HepG2 (cell line): Measurements from ENCODE around the gene DNAI2. TPM values are rescaled to one million over a fixed set of nuclear protein-coding genes. Genes with fewer than 3 reads are reported as not detected.

Source experiments
- ATAC-seq: fragments of 200-7000 bp; cut with Tn5 transposase; 3 replicates; pipeline ENCODE4 v1.9.1; 2020; ENCODE audit warnings: mild to moderate bottlenecking, moderate library complexity
- BruUV-seq: library from RNA; stranded (reverse); fragments of 400-500 nt; replicated peaks from 2 replicates; lab custom pipeline; 2021; lab: Mats Ljungman, UMichigan
- CTCF ChIA-PET: fragments of 300-600 bp; formaldehyde crosslinking; extraction: SDS; loops from one replicate; lab custom pipeline; 2021; ENCODE audit warnings: low total read pairs, inconsistent platforms, low intra/inter-chr PET ratio; lab: Yijun Ruan, JAX
- POLR2A ChIA-PET: fragments of 350-600 bp; sonication (Branson Sonifier 250); formaldehyde crosslinking; loops from one replicate; lab custom pipeline; 2020; ENCODE audit warnings: antibody characterized with exemption, inconsistent platforms; lab: Yijun Ruan, JAX
- DNase-seq: peaks from one replicate; pipeline ENCODE4 v3.0.0-alpha.2; 2015; ENCODE audit warnings: low spot score
- FAIRE-seq: peaks from 3 replicates; lab custom pipeline; 2011; peaks lifted over from hg19 to GRCh38; lab: Jason Lieb, UNC
- H2AFZ ChIP-seq: one replicate; pipeline ENCODE4 v1.6.1; 2011; ENCODE audit warnings: low read length, inconsistent platforms
- H3K27ac ChIP-seq: fragments of 300-600 bp; 3 replicates; pipeline ENCODE4 v1.8.0; 2011; ENCODE audit warnings: mixed run types, mild to moderate bottlenecking, mixed read lengths, low read length, inconsistent platforms; ENCODE audit not compliant: insufficient read depth; ENCODE audit errors: extremely low read length
- H3K27me3 ChIP-seq, 2 experiments: fragments of 200-600 bp in 1 of 2; 2 replicates in 1 of 2; 3 replicates in 1 of 2; pipeline versions ENCODE4 v1.6.0 to v1.8.0; 2011; ENCODE audit warnings: low read length in 2 of 2, mild to moderate bottlenecking in 2 of 2, moderate library complexity in 2 of 2, inconsistent platforms in 1 of 2; ENCODE audit not compliant: insufficient read depth in 2 of 2, control insufficient read depth in 1 of 2
- H3K36me3 ChIP-seq, 2 experiments: fragments of 200-600 bp in 1 of 2; replicated peaks in 1 of 2; 2 replicates in 1 of 2; 3 replicates in 1 of 2; pipeline versions ENCODE4 v1.5.1 to v1.8.0; 2011; ENCODE audit warnings: low read length in 2 of 2, inconsistent platforms in 1 of 2; ENCODE audit not compliant: insufficient read depth in 2 of 2, control insufficient read depth in 1 of 2
- H3K4me1 ChIP-seq: 2 replicates; pipeline ENCODE4 v1.5.1; 2012; ENCODE audit warnings: low read length, inconsistent platforms; ENCODE audit not compliant: insufficient read depth
- H3K4me2 ChIP-seq: 2 replicates; pipeline ENCODE4 v1.6.0; 2011; ENCODE audit warnings: low read depth, low read length, inconsistent platforms
- H3K4me3 ChIP-seq, 3 experiments: fragments of 200-600 bp in 1 of 3; sonication (generic), shearing (Covaris generic) in 1 of 3; replicated peaks in 1 of 3; 2 replicates each; pipeline ENCODE4 v1.5.1; 2011 to 2016; ENCODE audit warnings: low read length in 3 of 3, inconsistent platforms in 2 of 3, low read depth in 2 of 3, mild to moderate bottlenecking in 2 of 3, control low read depth in 1 of 3, mixed read lengths in 1 of 3; ENCODE audit not compliant: insufficient read depth in 1 of 3
- H3K79me2 ChIP-seq: one replicate; pipeline ENCODE4 v1.6.1; 2011; ENCODE audit warnings: low read length, inconsistent platforms; ENCODE audit not compliant: insufficient read depth
- H3K9ac ChIP-seq: 2 replicates; pipeline ENCODE4 v1.6.0; 2011; ENCODE audit warnings: mild to moderate bottlenecking, low read depth, low read length, inconsistent platforms; ENCODE audit not compliant: insufficient read depth
- H3K9me3 ChIP-seq: 2 replicates; pipeline ENCODE4 v1.5.1; 2012; ENCODE audit warnings: mild to moderate bottlenecking, low read length
- H4K20me1 ChIP-seq: 2 replicates; pipeline ENCODE4 v1.6.0; 2011; ENCODE audit warnings: inconsistent platforms, mild to moderate bottlenecking, low read length, moderate library complexity; ENCODE audit not compliant: insufficient read depth
- GATAD1 ChIP-seq: IDR thresholded peaks from 2 replicates; pipeline ENCODE4 v1.6.1; 2016; ENCODE audit warnings: missing genetic modification reagents, missing compliant biosample characterization
- GATAD2A ChIP-seq: IDR thresholded peaks from 2 replicates; pipeline ENCODE4 v1.6.1; 2016
- HMG20A ChIP-seq: IDR thresholded peaks from 2 replicates; pipeline ENCODE4 v1.6.1; 2016; ENCODE audit warnings: borderline replicate concordance
- XBP1 ChIP-seq: sonication (generic); formaldehyde crosslinking; IDR thresholded peaks from 2 replicates; pipeline ENCODE4 v1.5.0; 2020; ENCODE audit warnings: missing genetic modification reagents
- ZNF224 ChIP-seq: sonication (generic); formaldehyde crosslinking; IDR thresholded peaks from 2 replicates; pipeline ENCODE4 v1.5.0; 2020; ENCODE audit warnings: mild to moderate bottlenecking, missing genetic modification reagents
- ZNF569 ChIP-seq: sonication (generic); formaldehyde crosslinking; IDR thresholded peaks from 2 replicates; pipeline ENCODE4 v1.5.0; 2020; ENCODE audit warnings: mild to moderate bottlenecking, missing genetic modification reagents, moderate library complexity, borderline replicate concordance
- ZNF724P ChIP-seq: sonication (generic); formaldehyde crosslinking; IDR thresholded peaks from 2 replicates; pipeline ENCODE4 v1.8.0; 2022; ENCODE audit warnings: missing genetic modification reagents, borderline replicate concordance
- ZSCAN31 ChIP-seq: sonication (generic); formaldehyde crosslinking; IDR thresholded peaks from 2 replicates; pipeline ENCODE4 v1.5.0; 2020; ENCODE audit warnings: low read depth, mild to moderate bottlenecking, missing genetic modification reagents
- WGBS: methylation state at CpG from one replicate; pipeline ENCODE4 v1.1.6; 2017; ENCODE audit warnings: low lambda C conversion rate; 5-methylcytosine and 5-hydroxymethylcytosine counted together
- in situ Hi-C: cut with HindIII; loops from 2 replicates; pipeline ENCODE4 v1.10.0; 2017; ENCODE audit warnings: low pct_unique_long_range_greater_than_20kb; ENCODE audit not compliant: extremely low pct_ligation_motif_present
- intact Hi-C: fragments of 100-400 bp; cut with micrococcal nuclease; formaldehyde crosslinking; loops from one replicate; pipeline ENCODE4 v1.10.0; 2022; ENCODE audit not compliant: unreplicated experiment
- polyA plus RNA-seq, 8 experiments: library from polyadenylated mRNA; depleted of rRNA in 3 of 8; stranded (reverse) in 7 of 8; unstranded in 1 of 8; fragments of >200 nt; fragmentation: Illumina TruSeq in 4 of 8; extraction: Trizol in 4 of 8; gene quantifications; 2 replicates each; pipeline versions ENCODE4 v1.2.1 to v1.2.3, GENCODE V29; 2011 to 2016; ENCODE audit warnings: low read depth in 4 of 8, missing spikeins in 1 of 8, mixed read lengths in 1 of 8; ENCODE audit not compliant: insufficient read depth in 1 of 8
- total RNA-seq, 5 experiments: library from RNA; depleted of rRNA; stranded (reverse); fragments of >200 nt; fragmentation: Illumina TruSeq; extraction: Trizol; gene quantifications; 2 replicates each; pipeline ENCODE4 v1.2.3, GENCODE V29; 2016; ENCODE audit warnings: low read depth in 1 of 5
- TF ChIP-seq, protein P1 (sequence below): IDR thresholded peaks from 2 replicates; pipeline ENCODE4 v1.6.1; 2016; ENCODE audit warnings: low read depth, missing genetic modification reagents, missing compliant biosample characterization
- TF ChIP-seq, protein P2 (sequence below): sonication (generic); formaldehyde crosslinking; IDR thresholded peaks from 2 replicates; pipeline ENCODE4 v1.4.0; 2020; ENCODE audit warnings: missing genetic modification reagents, borderline replicate concordance
- TF ChIP-seq, protein P3 (sequence below), 2 experiments: IDR thresholded peaks; 2 replicates each; pipeline ENCODE4 v1.6.1; 2011 to 2012; ENCODE audit warnings: low read length in 2 of 2, borderline replicate concordance in 1 of 2, low read depth in 1 of 2, mild to moderate bottlenecking in 1 of 2, moderate library complexity in 1 of 2
- TF ChIP-seq, protein P4 (sequence below): sonication (generic); formaldehyde crosslinking; IDR thresholded peaks from 2 replicates; pipeline ENCODE4 v1.5.0; 2020; ENCODE audit warnings: missing genetic modification reagents

The DNAI2 gene
- total and polyA plus RNA-seq, 2 of the 13 experiments (the other 11 are each of a cell fraction or from before 2014, with no cell fraction given) = not detected

DNA sequence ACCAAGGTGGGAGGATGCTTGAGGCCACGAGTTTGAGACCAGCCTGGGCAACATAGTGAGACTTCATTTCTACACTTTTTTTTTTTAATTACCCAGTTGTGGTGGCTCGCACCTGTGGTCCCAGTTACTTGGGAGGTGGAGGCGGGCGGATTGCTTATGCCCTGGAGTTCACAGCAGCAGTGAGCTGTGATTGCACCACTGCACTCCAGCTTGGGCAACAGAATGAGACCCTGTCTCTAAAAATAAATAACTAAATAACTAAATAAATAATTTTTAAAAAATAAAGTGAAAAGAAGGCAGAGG lies 9.3 kb downstream of the DNAI2 start:
- no TSS peak for BruUV-seq
- TF ChIP-seq GATAD2A (CRISPR knock-in tag) (no peak), GATAD1 (no peak), ZNF569 (CRISPR knock-in tag) (no peak), HMG20A (no peak), XBP1 (CRISPR knock-in tag) (no peak), ZNF224 (CRISPR knock-in tag) (no peak), ZNF724P (no peak), ZSCAN31 (no peak)
- TF ChIP-seq, protein P1, sequence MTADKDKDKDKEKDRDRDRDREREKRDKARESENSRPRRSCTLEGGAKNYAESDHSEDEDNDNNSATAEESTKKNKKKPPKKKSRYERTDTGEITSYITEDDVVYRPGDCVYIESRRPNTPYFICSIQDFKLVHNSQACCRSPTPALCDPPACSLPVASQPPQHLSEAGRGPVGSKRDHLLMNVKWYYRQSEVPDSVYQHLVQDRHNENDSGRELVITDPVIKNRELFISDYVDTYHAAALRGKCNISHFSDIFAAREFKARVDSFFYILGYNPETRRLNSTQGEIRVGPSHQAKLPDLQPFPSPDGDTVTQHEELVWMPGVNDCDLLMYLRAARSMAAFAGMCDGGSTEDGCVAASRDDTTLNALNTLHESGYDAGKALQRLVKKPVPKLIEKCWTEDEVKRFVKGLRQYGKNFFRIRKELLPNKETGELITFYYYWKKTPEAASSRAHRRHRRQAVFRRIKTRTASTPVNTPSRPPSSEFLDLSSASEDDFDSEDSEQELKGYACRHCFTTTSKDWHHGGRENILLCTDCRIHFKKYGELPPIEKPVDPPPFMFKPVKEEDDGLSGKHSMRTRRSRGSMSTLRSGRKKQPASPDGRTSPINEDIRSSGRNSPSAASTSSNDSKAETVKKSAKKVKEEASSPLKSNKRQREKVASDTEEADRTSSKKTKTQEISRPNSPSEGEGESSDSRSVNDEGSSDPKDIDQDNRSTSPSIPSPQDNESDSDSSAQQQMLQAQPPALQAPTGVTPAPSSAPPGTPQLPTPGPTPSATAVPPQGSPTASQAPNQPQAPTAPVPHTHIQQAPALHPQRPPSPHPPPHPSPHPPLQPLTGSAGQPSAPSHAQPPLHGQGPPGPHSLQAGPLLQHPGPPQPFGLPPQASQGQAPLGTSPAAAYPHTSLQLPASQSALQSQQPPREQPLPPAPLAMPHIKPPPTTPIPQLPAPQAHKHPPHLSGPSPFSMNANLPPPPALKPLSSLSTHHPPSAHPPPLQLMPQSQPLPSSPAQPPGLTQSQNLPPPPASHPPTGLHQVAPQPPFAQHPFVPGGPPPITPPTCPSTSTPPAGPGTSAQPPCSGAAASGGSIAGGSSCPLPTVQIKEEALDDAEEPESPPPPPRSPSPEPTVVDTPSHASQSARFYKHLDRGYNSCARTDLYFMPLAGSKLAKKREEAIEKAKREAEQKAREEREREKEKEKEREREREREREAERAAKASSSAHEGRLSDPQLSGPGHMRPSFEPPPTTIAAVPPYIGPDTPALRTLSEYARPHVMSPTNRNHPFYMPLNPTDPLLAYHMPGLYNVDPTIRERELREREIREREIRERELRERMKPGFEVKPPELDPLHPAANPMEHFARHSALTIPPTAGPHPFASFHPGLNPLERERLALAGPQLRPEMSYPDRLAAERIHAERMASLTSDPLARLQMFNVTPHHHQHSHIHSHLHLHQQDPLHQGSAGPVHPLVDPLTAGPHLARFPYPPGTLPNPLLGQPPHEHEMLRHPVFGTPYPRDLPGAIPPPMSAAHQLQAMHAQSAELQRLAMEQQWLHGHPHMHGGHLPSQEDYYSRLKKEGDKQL (CRISPR knock-in tag) = no peak
- TF ChIP-seq, protein P2, sequence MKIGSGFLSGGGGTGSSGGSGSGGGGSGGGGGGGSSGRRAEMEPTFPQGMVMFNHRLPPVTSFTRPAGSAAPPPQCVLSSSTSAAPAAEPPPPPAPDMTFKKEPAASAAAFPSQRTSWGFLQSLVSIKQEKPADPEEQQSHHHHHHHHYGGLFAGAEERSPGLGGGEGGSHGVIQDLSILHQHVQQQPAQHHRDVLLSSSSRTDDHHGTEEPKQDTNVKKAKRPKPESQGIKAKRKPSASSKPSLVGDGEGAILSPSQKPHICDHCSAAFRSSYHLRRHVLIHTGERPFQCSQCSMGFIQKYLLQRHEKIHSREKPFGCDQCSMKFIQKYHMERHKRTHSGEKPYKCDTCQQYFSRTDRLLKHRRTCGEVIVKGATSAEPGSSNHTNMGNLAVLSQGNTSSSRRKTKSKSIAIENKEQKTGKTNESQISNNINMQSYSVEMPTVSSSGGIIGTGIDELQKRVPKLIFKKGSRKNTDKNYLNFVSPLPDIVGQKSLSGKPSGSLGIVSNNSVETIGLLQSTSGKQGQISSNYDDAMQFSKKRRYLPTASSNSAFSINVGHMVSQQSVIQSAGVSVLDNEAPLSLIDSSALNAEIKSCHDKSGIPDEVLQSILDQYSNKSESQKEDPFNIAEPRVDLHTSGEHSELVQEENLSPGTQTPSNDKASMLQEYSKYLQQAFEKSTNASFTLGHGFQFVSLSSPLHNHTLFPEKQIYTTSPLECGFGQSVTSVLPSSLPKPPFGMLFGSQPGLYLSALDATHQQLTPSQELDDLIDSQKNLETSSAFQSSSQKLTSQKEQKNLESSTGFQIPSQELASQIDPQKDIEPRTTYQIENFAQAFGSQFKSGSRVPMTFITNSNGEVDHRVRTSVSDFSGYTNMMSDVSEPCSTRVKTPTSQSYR (CRISPR knock-in tag) = no peak
- TF ChIP-seq, protein P3, sequence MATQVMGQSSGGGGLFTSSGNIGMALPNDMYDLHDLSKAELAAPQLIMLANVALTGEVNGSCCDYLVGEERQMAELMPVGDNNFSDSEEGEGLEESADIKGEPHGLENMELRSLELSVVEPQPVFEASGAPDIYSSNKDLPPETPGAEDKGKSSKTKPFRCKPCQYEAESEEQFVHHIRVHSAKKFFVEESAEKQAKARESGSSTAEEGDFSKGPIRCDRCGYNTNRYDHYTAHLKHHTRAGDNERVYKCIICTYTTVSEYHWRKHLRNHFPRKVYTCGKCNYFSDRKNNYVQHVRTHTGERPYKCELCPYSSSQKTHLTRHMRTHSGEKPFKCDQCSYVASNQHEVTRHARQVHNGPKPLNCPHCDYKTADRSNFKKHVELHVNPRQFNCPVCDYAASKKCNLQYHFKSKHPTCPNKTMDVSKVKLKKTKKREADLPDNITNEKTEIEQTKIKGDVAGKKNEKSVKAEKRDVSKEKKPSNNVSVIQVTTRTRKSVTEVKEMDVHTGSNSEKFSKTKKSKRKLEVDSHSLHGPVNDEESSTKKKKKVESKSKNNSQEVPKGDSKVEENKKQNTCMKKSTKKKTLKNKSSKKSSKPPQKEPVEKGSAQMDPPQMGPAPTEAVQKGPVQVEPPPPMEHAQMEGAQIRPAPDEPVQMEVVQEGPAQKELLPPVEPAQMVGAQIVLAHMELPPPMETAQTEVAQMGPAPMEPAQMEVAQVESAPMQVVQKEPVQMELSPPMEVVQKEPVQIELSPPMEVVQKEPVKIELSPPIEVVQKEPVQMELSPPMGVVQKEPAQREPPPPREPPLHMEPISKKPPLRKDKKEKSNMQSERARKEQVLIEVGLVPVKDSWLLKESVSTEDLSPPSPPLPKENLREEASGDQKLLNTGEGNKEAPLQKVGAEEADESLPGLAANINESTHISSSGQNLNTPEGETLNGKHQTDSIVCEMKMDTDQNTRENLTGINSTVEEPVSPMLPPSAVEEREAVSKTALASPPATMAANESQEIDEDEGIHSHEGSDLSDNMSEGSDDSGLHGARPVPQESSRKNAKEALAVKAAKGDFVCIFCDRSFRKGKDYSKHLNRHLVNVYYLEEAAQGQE (IDR thresholded peaks at IDR 0.05; ENCODE audit: borderline replicate concordance in 1 of 2, low read depth in 1 of 2, low read length in 2 of 2) = no peak
- TF ChIP-seq, protein P4, sequence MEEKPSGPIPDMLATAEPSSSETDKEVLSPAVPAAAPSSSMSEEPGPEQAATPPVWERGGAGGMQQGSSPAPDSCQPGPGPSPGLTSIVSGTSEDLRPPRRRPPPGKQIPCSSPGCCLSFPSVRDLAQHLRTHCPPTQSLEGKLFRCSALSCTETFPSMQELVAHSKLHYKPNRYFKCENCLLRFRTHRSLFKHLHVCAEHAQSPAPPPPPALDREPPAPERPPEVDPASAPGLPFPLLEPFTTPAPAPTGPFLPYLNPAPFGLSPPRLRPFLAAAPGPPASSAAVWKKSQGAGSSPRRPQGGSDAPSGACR (CRISPR knock-in tag) = no peak

More for the DNA sequence above, 9.3 kb downstream of the DNAI2 start:
- H3K27me3 ChIP-seq = peaks cover 3 to 7% of the 10 kb centered on the region in 2 experiments; a peak in 2 of 5 replicates
- H3K79me2 ChIP-seq = no peaks in the 10 kb centered on the region
- no peak overlapping the region for H3K4me2 ChIP-seq
- no peaks in the 10 kb centered on the region for H3K4me1 ChIP-seq
- H3K9me3 ChIP-seq = no peaks in the 10 kb centered on the region
- H3K36me3 ChIP-seq = no peaks in the 10 kb centered on the region
- CTCF ChIA-PET = no interaction called here
- WGBS = 54% methylated on average over 4 of the region's 4 CpGs
- DNase-seq (no peak), FAIRE-seq (no peak), ATAC-seq (no peak)
- no peak overlapping the region for H2AFZ ChIP-seq
- POLR2A ChIA-PET = no interaction called here
- H3K4me3 ChIP-seq = no peak overlapping the region
- intact Hi-C loops (no loop called here), in situ Hi-C loops (no loop called here)
- H3K27ac ChIP-seq = no peak overlapping the region
- no peaks in the 10 kb centered on the region for H4K20me1 ChIP-seq
- no peak overlapping the region for H3K9ac ChIP-seq
